ENCODE measurements around the gene INSR. TPM values are rescaled to one million over a fixed set of nuclear protein-coding genes. Genes with fewer than 3 reads are reported as not detected.
"Not testable (repeated sequence)": the region's sequence is repeated elsewhere in the genome, so short reads cannot be mapped to it uniquely, and the experiment has no call there.

INSR gene
- total and polyA plus RNA-seq, 4 donors, result 5.8 to 64.6 (median 20.9) TPM

DNA sequence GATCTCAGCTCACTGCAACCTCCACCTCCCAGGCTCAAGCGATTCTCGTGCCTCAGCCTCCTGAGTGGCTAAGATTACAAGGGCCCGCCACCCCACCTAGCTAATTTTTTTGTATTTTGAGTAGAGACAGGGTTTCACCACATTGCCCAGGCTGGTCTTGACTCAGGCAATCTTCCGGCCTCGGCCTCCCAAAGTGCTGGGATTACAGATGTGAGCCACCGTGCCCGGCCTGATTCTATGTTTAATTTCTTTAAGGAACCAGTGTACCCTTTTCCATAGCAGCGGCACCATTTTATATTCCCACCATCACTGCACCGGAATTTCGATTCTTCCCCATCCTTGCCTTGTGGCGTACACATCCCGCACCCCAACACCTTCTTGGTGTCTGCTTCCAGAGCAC, 17.7 kb upstream of the INSR start:
- H3K4me1 ChIP-seq (ENCODE audit: control insufficient read depth in 5 of 5, insufficient read depth in 5 of 5, low read length in 5 of 5), result no peaks in the 10 kb centered on the region
- H3K36me3 ChIP-seq (ENCODE audit: control insufficient read depth in 4 of 4, insufficient read depth in 4 of 4, low read length in 4 of 4), result no peaks in the 10 kb centered on the region
- no peaks in the 10 kb centered on the region for H3K27me3 ChIP-seq (ENCODE audit: control insufficient read depth in 3 of 3, insufficient read depth in 3 of 3, low read length in 2 of 3)
- WGBS, 2 donors, result 96 to 97% methylated on average over 12 of the region's 12 CpGs
- TF ChIP-seq, protein P1, sequence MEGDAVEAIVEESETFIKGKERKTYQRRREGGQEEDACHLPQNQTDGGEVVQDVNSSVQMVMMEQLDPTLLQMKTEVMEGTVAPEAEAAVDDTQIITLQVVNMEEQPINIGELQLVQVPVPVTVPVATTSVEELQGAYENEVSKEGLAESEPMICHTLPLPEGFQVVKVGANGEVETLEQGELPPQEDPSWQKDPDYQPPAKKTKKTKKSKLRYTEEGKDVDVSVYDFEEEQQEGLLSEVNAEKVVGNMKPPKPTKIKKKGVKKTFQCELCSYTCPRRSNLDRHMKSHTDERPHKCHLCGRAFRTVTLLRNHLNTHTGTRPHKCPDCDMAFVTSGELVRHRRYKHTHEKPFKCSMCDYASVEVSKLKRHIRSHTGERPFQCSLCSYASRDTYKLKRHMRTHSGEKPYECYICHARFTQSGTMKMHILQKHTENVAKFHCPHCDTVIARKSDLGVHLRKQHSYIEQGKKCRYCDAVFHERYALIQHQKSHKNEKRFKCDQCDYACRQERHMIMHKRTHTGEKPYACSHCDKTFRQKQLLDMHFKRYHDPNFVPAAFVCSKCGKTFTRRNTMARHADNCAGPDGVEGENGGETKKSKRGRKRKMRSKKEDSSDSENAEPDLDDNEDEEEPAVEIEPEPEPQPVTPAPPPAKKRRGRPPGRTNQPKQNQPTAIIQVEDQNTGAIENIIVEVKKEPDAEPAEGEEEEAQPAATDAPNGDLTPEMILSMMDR (IDR thresholded peaks at IDR 0.05; ENCODE audit: control extremely low read depth, extremely low read depth), result no peak
- H3K9me3 ChIP-seq (ENCODE audit: control insufficient read depth in 4 of 4, insufficient read depth in 3 of 4, low read length in 3 of 4), result peaks cover 0 to 5% (median 0%) of the 10 kb centered on the region in 4 donors
- no peak overlapping the region for H3K27ac ChIP-seq (ENCODE audit: low read depth in 1 of 2, low read length in 1 of 2)
- no peak overlapping the region for H3K9ac ChIP-seq (ENCODE audit: insufficient read depth in 1 of 2, low read length in 2 of 2)
- no peak for DNase-seq
- no peak overlapping the region for H3K4me3 ChIP-seq
- ATAC-seq (ENCODE audit: insufficient read depth, low FRiP score), result no peak

DNA sequence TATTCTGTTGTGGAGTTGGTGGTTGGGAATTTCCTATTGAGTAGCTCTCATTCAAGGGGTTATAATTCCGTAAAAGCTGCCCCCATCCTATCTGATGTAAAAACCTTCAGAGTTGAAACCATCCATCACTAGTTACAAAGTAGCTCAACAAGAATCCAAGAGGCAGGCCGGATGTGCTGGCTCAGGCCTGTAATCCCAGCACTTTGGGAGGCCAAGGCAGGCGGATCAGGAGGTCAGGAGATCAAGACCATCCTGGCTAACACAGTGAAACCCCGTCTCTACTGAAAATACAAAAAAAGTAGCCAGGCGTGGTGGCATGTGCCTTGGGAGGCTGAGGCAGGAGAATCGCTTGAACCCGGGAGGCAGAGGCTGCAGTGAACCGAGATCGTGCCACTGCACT, 14.1 kb upstream of the INSR start:
- H3K27ac ChIP-seq (ENCODE audit: low read depth in 1 of 2, low read length in 1 of 2); H3K9me3 ChIP-seq (ENCODE audit: control insufficient read depth in 4 of 4, insufficient read depth in 3 of 4, low read length in 3 of 4); H3K9ac ChIP-seq (ENCODE audit: insufficient read depth in 1 of 2, low read length in 2 of 2); ATAC-seq (ENCODE audit: insufficient read depth, low FRiP score); DNase-seq; H3K4me3 ChIP-seq; H3K4me1 ChIP-seq (ENCODE audit: control insufficient read depth in 5 of 5, insufficient read depth in 5 of 5, low read length in 5 of 5); H3K36me3 ChIP-seq (ENCODE audit: control insufficient read depth in 4 of 4, insufficient read depth in 4 of 4, low read length in 4 of 4); H3K27me3 ChIP-seq (ENCODE audit: control insufficient read depth in 3 of 3, insufficient read depth in 3 of 3, low read length in 2 of 3): not testable (repeated sequence)
- 87 to 88% methylated on average over 9 of the region's 9 CpGs for WGBS, 2 donors

DNA sequence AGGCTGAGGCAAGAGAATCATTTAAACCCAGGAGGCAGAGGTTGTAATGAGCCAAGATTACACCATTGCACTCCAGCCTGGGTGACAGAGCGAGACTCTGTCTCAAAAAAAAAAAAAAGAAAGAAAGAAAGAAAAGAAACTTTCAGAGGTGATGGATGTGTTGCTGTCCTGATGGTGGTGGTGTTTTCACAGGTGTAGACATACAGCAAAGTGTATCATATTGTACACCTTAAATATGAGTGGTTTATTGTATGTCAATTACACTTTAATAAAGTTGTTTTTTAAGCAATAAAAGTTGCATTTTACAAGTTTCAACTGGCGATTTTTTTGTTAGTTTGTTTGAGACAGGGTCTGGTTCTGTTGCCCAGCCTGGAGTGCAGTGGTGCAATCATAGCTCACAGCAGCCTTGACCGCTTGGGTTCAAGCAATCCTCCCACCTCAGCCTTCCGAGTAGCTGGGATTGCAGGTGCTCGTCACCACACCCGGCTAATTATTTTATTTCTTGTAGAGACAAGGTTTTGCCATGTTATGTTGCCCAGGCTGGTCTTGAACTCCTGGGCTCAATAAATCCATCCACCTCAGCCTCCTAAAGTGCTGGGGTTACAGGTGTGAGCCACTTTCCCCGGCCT, 13.5 kb upstream of the INSR start:
- TF ChIP-seq, protein P1 (IDR thresholded peaks at IDR 0.05; ENCODE audit: control extremely low read depth, extremely low read depth), result no peak
- H3K9ac ChIP-seq (ENCODE audit: insufficient read depth in 1 of 2, low read length in 2 of 2), result no peak overlapping the region
- ATAC-seq (ENCODE audit: insufficient read depth, low FRiP score) (no peak), DNase-seq (no peak)
- 78 to 92% methylated on average over 7 of the region's 7 CpGs for WGBS, 2 donors
- no peak overlapping the region for H3K27ac ChIP-seq (ENCODE audit: low read depth in 1 of 2, low read length in 1 of 2)
- no peak overlapping the region for H3K4me3 ChIP-seq
- H3K4me1 ChIP-seq (ENCODE audit: control insufficient read depth in 5 of 5, insufficient read depth in 5 of 5, low read length in 5 of 5), result no peaks in the 10 kb centered on the region
- no peaks in the 10 kb centered on the region for H3K36me3 ChIP-seq (ENCODE audit: control insufficient read depth in 4 of 4, insufficient read depth in 4 of 4, low read length in 4 of 4)
- H3K9me3 ChIP-seq (ENCODE audit: control insufficient read depth in 4 of 4, insufficient read depth in 3 of 4, low read length in 3 of 4), result no peaks in the 10 kb centered on the region
- H3K27me3 ChIP-seq (ENCODE audit: control insufficient read depth in 3 of 3, insufficient read depth in 3 of 3, low read length in 2 of 3), result no peaks in the 10 kb centered on the region

DNA sequence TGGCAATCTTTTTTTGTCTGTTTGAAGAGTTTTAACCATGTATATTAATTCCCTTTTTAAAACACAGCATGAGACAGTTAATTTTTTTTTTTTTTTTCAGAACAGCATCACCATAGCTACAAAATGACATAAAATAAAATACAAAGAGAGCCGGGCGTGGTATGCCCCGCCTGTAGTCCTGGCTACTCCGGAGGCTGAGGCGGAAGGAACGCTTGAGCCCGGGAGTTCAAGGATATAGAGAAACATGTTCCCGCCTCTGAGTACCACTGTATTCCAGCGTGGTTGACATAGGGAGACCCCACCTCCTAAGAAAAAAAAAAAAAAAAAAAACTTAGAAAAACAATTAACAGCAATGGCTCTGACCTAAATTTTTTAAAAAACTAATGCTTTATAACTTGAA, 10.0 kb upstream of the INSR start:
- ATAC-seq (ENCODE audit: insufficient read depth, low FRiP score), result no peak

More for the DNA sequence above, 10.0 kb upstream of the INSR start:
- TF ChIP-seq, protein P1 (IDR thresholded peaks at IDR 0.05; ENCODE audit: control extremely low read depth, extremely low read depth), result no peak
- WGBS, 2 donors, result 55 to 81% methylated on average over 9 of the region's 9 CpGs
- no peak for DNase-seq
- Histone ChIP-seq H3K4me1 (ENCODE audit: control insufficient read depth in 5 of 5, insufficient read depth in 5 of 5, low read length in 5 of 5) (no peaks in the 10 kb centered on the region), H3K4me3 (no peak overlapping the region), H3K9ac (ENCODE audit: insufficient read depth in 1 of 2, low read length in 2 of 2) (no peak overlapping the region), H3K36me3 (ENCODE audit: control insufficient read depth in 4 of 4, insufficient read depth in 4 of 4, low read length in 4 of 4) (no peaks in the 10 kb centered on the region), H3K9me3 (ENCODE audit: control insufficient read depth in 4 of 4, insufficient read depth in 3 of 4, low read length in 3 of 4) (no peaks in the 10 kb centered on the region), H3K27me3 (ENCODE audit: control insufficient read depth in 3 of 3, insufficient read depth in 3 of 3, low read length in 2 of 3) (no peaks in the 10 kb centered on the region), H3K27ac (ENCODE audit: low read depth in 1 of 2, low read length in 1 of 2) (no peak overlapping the region)

All from lung (tissue), 12 donors.